ENCODE results near the gene HIRA. TPM values are rescaled to one million over a fixed set of nuclear protein-coding genes. Genes with fewer than 3 reads are reported as not detected.

Gene HIRA
- total and polyA plus RNA-seq, 9 of the 15 experiments (the other 6 are each of a cell fraction or from before 2014, with no cell fraction given): 0.96 to 132 (median 58.4) TPM

DNA sequence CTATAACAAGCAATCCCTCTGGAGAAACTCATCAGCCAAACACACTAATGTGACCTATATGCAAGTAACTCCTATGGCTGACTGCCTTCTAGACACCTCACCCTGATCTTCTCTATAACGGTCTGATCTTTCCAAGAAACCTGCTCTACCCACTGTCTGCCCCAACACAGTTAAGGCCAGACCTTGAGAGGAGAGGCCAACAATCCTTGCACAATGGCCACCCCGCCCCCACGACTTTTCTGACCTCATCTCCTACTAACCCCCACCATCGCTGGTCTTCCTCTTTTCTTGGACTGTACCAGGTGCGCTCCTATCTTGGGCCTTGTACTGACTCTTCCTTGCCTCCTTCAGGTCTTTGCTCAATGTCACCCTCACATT lies 12.5 kb downstream of the HIRA start (continued):
- TF ChIP-seq TOE1 (IDR thresholded peaks at IDR 0.05; ENCODE audit: borderline replicate concordance): no peak
- no peak for TF ChIP-seq TOE1 (CRISPR knock-in tag; IDR thresholded peaks at IDR 0.05; ENCODE audit: borderline replicate concordance, low read depth)
- no peak for TF ChIP-seq KAT7 (CRISPR knock-in tag; IDR thresholded peaks at IDR 0.05; ENCODE audit: borderline replicate concordance)
- no peak for TF ChIP-seq RFX7 (CRISPR knock-in tag; IDR thresholded peaks at IDR 0.05)
- TF ChIP-seq ZNF408 (CRISPR knock-in tag; IDR thresholded peaks at IDR 0.05; ENCODE audit: low read depth): no peak
- TF ChIP-seq SIN3A (IDR thresholded peaks at IDR 0.05; ENCODE audit: borderline replicate concordance in 2 of 2, control insufficient read depth in 1 of 2, low read depth in 2 of 2, low read length in 2 of 2): no peak
- TF ChIP-seq TCF3 (CRISPR knock-in tag; IDR thresholded peaks at IDR 0.05): no peak
- no peak for TF ChIP-seq ZFP30 (CRISPR knock-in tag; IDR thresholded peaks at IDR 0.05; ENCODE audit: borderline replicate concordance)
- TF ChIP-seq, protein P1, sequence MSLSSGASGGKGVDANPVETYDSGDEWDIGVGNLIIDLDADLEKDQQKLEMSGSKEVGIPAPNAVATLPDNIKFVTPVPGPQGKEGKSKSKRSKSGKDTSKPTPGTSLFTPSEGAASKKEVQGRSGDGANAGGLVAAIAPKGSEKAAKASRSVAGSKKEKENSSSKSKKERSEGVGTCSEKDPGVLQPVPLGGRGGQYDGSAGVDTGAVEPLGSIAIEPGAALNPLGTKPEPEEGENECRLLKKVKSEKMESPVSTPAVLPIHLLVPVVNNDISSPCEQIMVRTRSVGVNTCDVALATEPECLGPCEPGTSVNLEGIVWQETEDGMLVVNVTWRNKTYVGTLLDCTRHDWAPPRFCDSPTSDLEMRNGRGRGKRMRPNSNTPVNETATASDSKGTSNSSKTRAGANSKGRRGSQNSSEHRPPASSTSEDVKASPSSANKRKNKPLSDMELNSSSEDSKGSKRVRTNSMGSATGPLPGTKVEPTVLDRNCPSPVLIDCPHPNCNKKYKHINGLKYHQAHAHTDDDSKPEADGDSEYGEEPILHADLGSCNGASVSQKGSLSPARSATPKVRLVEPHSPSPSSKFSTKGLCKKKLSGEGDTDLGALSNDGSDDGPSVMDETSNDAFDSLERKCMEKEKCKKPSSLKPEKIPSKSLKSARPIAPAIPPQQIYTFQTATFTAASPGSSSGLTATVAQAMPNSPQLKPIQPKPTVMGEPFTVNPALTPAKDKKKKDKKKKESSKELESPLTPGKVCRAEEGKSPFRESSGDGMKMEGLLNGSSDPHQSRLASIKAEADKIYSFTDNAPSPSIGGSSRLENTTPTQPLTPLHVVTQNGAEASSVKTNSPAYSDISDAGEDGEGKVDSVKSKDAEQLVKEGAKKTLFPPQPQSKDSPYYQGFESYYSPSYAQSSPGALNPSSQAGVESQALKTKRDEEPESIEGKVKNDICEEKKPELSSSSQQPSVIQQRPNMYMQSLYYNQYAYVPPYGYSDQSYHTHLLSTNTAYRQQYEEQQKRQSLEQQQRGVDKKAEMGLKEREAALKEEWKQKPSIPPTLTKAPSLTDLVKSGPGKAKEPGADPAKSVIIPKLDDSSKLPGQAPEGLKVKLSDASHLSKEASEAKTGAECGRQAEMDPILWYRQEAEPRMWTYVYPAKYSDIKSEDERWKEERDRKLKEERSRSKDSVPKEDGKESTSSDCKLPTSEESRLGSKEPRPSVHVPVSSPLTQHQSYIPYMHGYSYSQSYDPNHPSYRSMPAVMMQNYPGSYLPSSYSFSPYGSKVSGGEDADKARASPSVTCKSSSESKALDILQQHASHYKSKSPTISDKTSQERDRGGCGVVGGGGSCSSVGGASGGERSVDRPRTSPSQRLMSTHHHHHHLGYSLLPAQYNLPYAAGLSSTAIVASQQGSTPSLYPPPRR (CRISPR knock-in tag; IDR thresholded peaks at IDR 0.05; ENCODE audit: borderline replicate concordance): peak; percentile 94
- TF ChIP-seq RB1 (IDR thresholded peaks at IDR 0.05; ENCODE audit: low read depth): no peak
- TF ChIP-seq FOXA3 (CRISPR knock-in tag; conservative IDR thresholded peaks at IDR 0.05 in 1 of 2, IDR thresholded peaks at IDR 0.05 in 1 of 2): no peak
- TF ChIP-seq, protein P2, sequence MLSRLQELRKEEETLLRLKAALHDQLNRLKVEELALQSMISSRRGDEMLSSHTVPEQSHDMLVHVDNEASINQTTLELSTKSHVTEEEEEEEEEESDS (CRISPR knock-in tag; IDR thresholded peaks at IDR 0.05): no peak
- peak; percentile 83; the same call in 1 of the 2 replicates for TF ChIP-seq RNF2 (IDR thresholded peaks at IDR 0.05)
- no peak for TF ChIP-seq BRCA1 (IDR thresholded peaks at IDR 0.05)
- no peak for TF ChIP-seq BRCA1 (CRISPR knock-in tag; IDR thresholded peaks at IDR 0.05)
- TF ChIP-seq JUND (IDR thresholded peaks at IDR 0.05; ENCODE audit: borderline replicate concordance, low read depth, low read length): peak; percentile 99
- TF ChIP-seq JUND (tag; IDR thresholded peaks at IDR 0.05; ENCODE audit: borderline replicate concordance, low read depth, low read length): no peak
- no peak for TF ChIP-seq ZNF76 (CRISPR knock-in tag; IDR thresholded peaks at IDR 0.05; ENCODE audit: borderline replicate concordance)
- no peak for TF ChIP-seq CBFA2T2 (conservative IDR thresholded peaks at IDR 0.05)
- no peak for TF ChIP-seq GTF2A2 (tag; IDR thresholded peaks at IDR 0.05)
- TF ChIP-seq, protein P3, sequence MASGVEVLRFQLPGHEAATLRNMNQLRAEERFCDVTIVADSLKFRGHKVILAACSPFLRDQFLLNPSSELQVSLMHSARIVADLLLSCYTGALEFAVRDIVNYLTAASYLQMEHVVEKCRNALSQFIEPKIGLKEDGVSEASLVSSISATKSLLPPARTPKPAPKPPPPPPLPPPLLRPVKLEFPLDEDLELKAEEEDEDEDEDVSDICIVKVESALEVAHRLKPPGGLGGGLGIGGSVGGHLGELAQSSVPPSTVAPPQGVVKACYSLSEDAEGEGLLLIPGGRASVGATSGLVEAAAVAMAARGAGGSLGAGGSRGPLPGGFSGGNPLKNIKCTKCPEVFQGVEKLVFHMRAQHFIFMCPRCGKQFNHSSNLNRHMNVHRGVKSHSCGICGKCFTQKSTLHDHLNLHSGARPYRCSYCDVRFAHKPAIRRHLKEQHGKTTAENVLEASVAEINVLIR (CRISPR knock-in tag; IDR thresholded peaks at IDR 0.05): no peak
- TF ChIP-seq MCM3 (IDR thresholded peaks at IDR 0.05): no peak
- TF ChIP-seq ZNF717 (CRISPR knock-in tag; IDR thresholded peaks at IDR 0.05): no peak
- TF ChIP-seq NCOA1 (IDR thresholded peaks at IDR 0.05; ENCODE audit: low read depth): peak; percentile 93
- no peak for TF ChIP-seq MEF2A (IDR thresholded peaks at IDR 0.05; ENCODE audit: control insufficient read depth, low read depth, low read length)
- peak; percentile 30 for TF ChIP-seq BRD4 (IDR thresholded peaks at IDR 0.05)
- TF ChIP-seq FOXJ2 (tag; IDR thresholded peaks at IDR 0.05): no peak
